NOMO-1 (cell line): ENCODE data around the gene CCNY.
"Not testable (repeated sequence)": the region's sequence is repeated elsewhere in the genome, so short reads cannot be mapped to it uniquely, and the experiment has no call there.

Experiments
- DNase-seq, 2 experiments: peaks; one replicate each; lab custom pipeline; 2025; ENCODE audit not compliant: unreplicated experiment in 2 of 2; lab: John Stamatoyannopoulos, UW

Gene CCNY

GRCh38 chr10:35353805-35354204 lies 17.5 kb downstream of the CCNY start:
- DNase-seq, result no peak

DNA sequence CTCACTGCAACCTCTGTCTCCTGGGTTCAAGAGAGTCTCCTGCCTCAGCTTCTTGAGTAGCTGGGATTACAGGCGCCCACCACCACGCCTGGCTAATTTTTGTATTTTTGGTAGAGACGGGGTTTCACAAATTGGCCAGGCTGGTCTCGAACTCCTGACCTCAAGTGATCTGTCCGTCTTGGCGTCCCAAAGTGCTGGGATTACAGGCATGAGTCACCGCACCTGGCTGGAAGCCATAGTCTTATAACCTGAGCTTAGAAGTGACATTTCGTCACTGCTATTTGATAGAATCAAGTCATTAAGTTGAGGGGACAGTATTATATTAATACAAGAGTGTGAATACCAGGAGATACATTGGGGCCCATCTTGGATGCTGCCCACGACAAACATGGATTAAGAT lies 17.9 kb downstream of the CCNY start:
- DNase-seq, result not testable (repeated sequence)

- no peak for DNase-seq
These were observed 19.8 kb downstream of the CCNY start for GRCh38 chr10:35355971-35356724.

- DNase-seq, result no peak
These were observed 20.4 kb downstream of the CCNY start for GRCh38 chr10:35356725-35357092.

GRCh38 chr10:35359056-35359455 lies 22.7 kb downstream of the CCNY start:
- no peak for DNase-seq

DNA sequence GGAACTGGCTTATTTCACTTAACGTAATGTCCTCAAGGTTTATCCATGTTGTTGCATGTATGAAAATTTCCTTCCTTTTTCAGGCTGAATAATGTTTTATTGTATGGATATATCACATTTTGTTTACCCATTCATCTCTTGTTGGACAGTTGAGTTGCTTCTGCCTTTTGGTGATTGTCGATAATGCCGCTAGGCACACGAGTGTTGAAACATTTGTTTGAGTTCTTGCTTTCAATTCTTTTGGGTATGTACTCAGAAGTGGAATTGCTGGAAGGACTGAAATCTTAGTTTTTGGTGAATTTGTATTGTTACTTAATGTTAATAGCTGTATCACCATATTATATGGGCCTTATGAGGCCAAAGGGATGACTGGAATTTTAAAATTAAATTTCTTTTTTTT lies 23.6 kb downstream of the CCNY start:
- DNase-seq, result no peak

DNA sequence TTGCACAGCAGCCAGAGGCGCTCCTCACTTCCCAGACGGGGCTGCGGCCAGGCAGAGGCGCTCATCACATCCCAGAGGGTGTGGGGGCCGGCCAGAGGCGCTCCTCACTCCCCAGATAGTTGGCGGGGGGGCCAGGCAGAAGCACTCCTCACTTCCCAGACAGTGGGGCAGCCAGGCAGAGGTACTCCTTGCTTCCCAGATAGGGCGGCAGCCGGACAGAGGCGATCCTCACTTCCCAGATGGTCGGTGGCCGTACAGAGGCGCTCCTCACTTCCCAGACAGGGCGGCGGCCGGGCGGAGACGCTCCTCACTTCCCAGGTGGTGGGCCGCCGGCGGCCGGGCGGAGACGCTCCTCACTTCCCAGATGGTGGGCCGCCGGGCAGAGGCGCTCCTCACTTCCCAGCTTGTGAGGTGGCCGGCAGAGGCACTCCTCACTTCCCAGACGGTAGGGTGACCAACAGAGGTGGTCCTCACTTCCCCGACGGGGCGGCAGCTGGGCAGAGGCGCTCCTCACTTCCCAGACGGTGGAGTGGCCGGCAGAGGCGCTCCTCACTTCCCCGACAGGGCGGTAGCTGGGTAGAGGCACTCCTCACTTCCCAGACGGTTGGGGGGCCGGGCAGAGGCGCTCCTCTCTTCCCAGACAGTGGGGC lies 26.5 kb downstream of the CCNY start:
- DNase-seq, result no peak

- DNase-seq, result no peak
These were observed 27.3 kb downstream of the CCNY start for GRCh38 chr10:35363587-35363986.

GRCh38 chr10:35364808-35365207 lies 28.5 kb downstream of the CCNY start:
- DNase-seq, result no peak

DNA sequence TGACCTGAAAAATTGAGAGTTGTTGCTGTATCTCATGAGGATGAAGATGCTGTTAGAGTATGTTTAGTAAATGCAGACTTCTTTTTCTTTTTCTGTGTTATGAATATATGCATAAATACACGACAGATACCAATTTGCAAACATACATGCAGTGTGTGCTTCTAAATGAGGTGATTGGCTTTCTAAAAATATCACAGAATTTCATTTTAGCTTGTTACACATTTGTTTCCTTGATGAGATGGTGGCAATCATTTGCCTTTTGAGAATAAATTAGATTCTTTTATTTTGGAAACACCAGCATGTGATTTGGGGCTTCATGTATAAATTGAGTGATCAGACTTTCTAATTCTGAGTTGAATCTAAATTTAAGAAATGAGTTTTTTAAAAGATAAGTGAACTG lies 29.7 kb downstream of the CCNY start:
- DNase-seq, result no peak

DNA sequence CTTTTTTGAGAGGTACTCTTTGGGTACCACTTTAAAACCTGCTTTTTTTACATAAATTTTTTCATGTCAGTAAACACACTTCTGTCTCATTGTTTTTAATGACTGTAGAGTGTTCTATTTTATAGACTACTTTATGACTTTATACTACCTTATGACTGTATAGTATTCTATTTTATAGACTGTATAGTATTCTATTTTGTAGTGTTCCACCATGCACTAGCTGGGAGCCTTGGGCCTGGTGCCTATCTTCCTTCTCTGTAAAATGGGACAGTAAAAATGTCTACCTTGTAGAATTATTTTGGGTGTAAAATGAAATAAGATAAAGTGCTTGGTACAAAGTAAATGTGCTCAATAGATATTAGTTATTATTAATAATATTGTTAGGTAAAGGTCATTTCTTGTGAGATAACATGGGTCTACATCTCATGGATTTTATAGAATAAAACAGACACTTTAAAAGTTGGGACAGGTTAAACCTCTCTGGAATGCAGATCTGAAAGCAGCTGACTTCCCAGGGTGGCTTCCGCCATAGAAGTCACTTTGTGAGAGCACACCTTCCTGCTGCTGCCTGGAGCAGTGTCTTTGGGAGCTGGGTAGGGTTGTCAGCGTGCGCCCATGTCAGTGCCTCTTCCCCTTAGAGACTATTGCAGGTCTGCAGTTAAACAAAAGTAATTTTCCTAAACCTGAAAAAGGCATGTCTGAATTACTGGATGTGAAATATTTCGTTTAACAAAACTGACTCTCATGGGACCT lies 31.0 kb downstream of the CCNY start:
- no peak for DNase-seq

DNA sequence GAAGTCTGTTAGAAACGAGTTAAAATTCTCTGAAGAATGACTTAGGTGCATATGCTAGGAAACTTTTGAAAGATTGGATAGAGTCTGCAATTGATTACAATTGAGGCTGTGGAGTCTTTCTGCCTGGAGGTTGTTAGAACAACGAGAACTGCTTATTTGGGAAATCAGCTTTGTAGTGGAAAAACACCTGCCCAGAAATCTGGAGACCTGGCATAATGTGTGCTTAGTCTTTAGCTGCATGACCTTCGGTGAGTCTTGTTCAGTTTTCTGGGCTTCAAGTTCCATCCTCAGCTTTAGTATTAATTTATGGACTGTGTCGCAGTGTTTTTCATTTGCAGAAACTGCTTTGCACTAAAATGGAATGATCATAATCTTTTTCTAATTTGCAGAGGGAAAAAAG lies 31.7 kb downstream of the CCNY start:
- no peak for DNase-seq

GRCh38 chr10:35368485-35369048 lies 32.3 kb downstream of the CCNY start:
- no peak for DNase-seq

DNA sequence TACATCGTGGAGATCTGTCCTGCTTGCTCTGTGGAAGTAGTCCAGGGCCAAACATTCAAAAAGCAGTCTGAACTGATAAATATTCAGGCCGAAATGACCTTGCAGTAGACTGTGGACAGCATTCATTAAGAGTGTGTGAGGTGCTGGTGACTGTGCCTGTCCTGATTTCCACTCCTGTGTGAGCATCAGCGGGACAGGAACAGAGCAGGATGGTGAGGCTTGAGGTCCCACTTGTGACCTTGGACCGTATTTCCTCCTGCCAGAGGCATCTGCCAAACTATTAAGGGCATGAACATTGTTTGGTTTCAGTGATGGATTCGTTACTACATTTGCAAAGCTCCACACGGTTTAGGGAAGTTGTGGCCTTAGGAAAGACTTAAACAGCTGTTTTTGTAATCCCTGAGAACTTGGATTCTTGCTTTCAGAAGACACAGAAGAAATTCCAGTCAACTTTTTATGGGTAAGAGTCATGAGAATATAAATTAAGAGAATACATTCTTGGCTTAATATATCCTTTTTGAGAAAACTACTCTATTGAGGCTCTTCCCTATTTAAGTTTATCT lies 32.8 kb downstream of the CCNY start:
- DNase-seq, result peak in 1 of 2 experiments; percentile 14

GRCh38 chr10:35371731-35372130 lies 35.4 kb downstream of the CCNY start:
- DNase-seq, result no peak

GRCh38 chr10:35372329-35372728 lies 36.0 kb downstream of the CCNY start:
- DNase-seq, result no peak

DNA sequence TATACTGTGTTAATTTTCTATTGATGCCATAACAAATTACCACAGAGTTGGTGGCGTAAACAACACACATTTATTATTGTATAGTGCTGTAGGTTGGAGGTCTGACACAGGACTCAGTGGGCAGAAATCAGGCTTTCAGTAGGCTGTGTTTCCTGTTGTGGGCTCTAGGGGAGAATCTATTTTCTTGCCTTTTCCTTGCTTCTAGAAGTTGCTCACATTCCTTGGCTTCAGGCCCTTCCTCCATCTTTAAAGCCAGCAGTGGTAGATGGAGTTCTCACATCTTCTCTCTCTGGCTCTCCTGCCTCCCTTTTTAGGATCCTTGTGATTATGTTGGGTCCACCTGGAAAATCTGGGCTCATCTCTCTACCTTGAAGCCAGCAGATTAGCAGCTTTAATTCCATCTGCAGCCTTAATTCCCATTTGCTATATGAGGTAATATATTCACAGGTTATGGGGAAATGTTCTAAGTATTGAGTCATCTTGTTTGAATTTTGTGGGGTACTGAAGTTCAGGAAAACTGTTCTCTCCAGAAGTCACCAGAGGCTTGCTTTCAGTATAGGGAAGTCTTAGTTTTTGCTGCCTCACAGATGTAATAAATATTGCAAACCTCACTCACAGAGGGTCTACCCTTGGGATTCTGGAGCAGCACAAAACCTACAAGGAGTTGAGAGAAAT lies 38.9 kb downstream of the CCNY start:
- no peak for DNase-seq

GRCh38 chr10:35377050-35377728 lies 40.9 kb downstream of the CCNY start:
- DNase-seq, result no peak

DNA sequence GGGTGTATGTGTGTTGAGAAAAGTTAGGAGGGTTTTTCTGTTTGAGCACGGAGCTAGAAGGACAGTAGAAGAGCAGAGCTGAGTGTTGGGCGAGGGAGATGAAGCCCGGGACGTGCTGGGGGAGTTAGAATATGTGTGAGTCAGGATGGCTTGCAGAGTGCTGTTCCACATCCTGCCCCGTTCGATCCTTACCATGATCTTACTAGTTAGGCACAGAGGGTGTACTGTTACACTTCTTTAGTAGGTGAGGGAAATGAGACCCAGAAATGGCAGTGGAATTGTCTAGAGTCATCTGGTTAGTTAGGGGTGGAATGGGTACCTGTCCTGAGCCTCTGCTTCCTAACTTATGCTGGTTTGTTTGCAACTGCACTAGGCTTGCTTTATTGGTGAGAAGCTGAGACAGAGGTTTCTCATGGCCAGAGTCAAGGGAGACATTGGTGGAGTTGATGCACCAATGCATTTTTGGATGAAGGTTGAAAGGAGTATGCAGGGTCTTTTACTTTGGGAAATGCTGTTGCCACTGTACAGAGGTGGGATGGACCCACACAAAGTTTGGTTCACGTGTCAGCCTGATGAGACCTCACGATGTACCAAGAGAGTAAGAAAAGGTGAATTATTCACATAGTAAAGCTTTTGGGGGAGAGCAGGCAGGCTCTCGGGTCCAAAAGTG lies 42.4 kb downstream of the CCNY start:
- DNase-seq, result no peak
